Measurements from ENCODE around the gene NUAK1. TPM values are rescaled to one million over a fixed set of nuclear protein-coding genes. Genes with fewer than 3 reads are reported as not detected.

Gene NUAK1
- total RNA-seq, 2 donors from 2014 or later, result 14.0 to 16.8 TPM

GRCh38 chr12:106044773-106045172, 94.0 kb downstream of the NUAK1 start:
- Mint-ChIP-seq H3K9me3 (no peaks in the 10 kb centered on the region), H3K4me3 (no peak overlapping the region), H3K27ac (no peak overlapping the region), H3K4me1 (peaks cover 12% of the 10 kb centered on the region), H3K27me3 (ENCODE audit: insufficient read depth) (peaks cover 24% of the 10 kb centered on the region), H3K36me3 (ENCODE audit: low read depth) (no peaks in the 10 kb centered on the region)
- Histone ChIP-seq H3K9ac (ENCODE audit: extremely low read depth, low read length, poor library complexity, severe bottlenecking) (no peak overlapping the region), H3K4me3 (ENCODE audit: low read length) (no peak overlapping the region), H3K36me3 (ENCODE audit: control insufficient read depth, insufficient read depth, low read length) (no peaks in the 10 kb centered on the region), H3K4me1 (ENCODE audit: control insufficient read depth, insufficient read depth, low read length) (peaks cover 4% of the 10 kb centered on the region), H3K27ac (ENCODE audit: low read depth, low read length) (no peak overlapping the region), H3K27me3 (ENCODE audit: control insufficient read depth, insufficient read depth, low read length, poor library complexity, severe bottlenecking) (peaks cover 31% of the 10 kb centered on the region), H3K9me3 (ENCODE audit: control insufficient read depth, low read length) (no peaks in the 10 kb centered on the region)
- DNase-seq, result no peak
- 71 to 75% methylated on average over 1 to 2 of the region's 2 CpGs for WGBS, 2 experiments (ENCODE audit: insufficient coverage in 1 of 2, insufficient read length in 1 of 2)
- TF ChIP-seq CTCF (conservative IDR thresholded peaks at IDR 0.05), result no peak

- WGBS, 2 experiments (ENCODE audit: insufficient coverage in 1 of 2, insufficient read length in 1 of 2), result 98 to 100% methylated on average over 2 to 4 of the region's 4 CpGs
- no peaks in the 10 kb centered on the region for H3K9me3 ChIP-seq (ENCODE audit: control insufficient read depth, low read length)
- H3K36me3 ChIP-seq (ENCODE audit: control insufficient read depth, insufficient read depth, low read length), result no peaks in the 10 kb centered on the region
- no peaks in the 10 kb centered on the region for H3K4me1 ChIP-seq (ENCODE audit: control insufficient read depth, insufficient read depth, low read length)
- H3K27me3 ChIP-seq (ENCODE audit: control insufficient read depth, insufficient read depth, low read length, poor library complexity, severe bottlenecking), result peaks cover 16% of the 10 kb centered on the region
- H3K27ac ChIP-seq (ENCODE audit: low read depth, low read length), result no peak overlapping the region
- TF ChIP-seq CTCF (conservative IDR thresholded peaks at IDR 0.05), result no peak
- no peak overlapping the region for H3K9ac ChIP-seq (ENCODE audit: extremely low read depth, low read length, poor library complexity, severe bottlenecking)
- no peak overlapping the region for H3K4me3 Mint-ChIP-seq
- DNase-seq, result no peak
- H3K36me3 Mint-ChIP-seq (ENCODE audit: low read depth), result no peaks in the 10 kb centered on the region
- peaks cover 3% of the 10 kb centered on the region for H3K4me1 Mint-ChIP-seq
- H3K4me3 ChIP-seq (ENCODE audit: low read length), result no peak overlapping the region
- H3K27me3 Mint-ChIP-seq (ENCODE audit: insufficient read depth), result peaks cover 10% of the 10 kb centered on the region
- no peak overlapping the region for H3K27ac Mint-ChIP-seq
- H3K9me3 Mint-ChIP-seq, result no peaks in the 10 kb centered on the region
Observed at GRCh38 chr12:106042037-106042436, 96.7 kb downstream of the NUAK1 start.

GRCh38 chr12:106040521-106040920, 98.2 kb downstream of the NUAK1 start:
- no peak for DNase-seq
- 96 to 100% methylated on average over 5 to 7 of the region's 7 CpGs for WGBS, 2 experiments (ENCODE audit: insufficient coverage in 1 of 2, insufficient read length in 1 of 2)
- Mint-ChIP-seq H3K4me1 (peaks cover 7% of the 10 kb centered on the region), H3K27ac (no peak overlapping the region), H3K27me3 (ENCODE audit: insufficient read depth) (peaks cover 2% of the 10 kb centered on the region), H3K36me3 (ENCODE audit: low read depth) (no peaks in the 10 kb centered on the region), H3K9me3 (peaks cover 5% of the 10 kb centered on the region), H3K4me3 (no peak overlapping the region)
- Histone ChIP-seq H3K9ac (ENCODE audit: extremely low read depth, low read length, poor library complexity, severe bottlenecking) (no peak overlapping the region), H3K4me3 (ENCODE audit: low read length) (no peak overlapping the region), H3K27me3 (ENCODE audit: control insufficient read depth, insufficient read depth, low read length, poor library complexity, severe bottlenecking) (peaks cover 3% of the 10 kb centered on the region), H3K27ac (ENCODE audit: low read depth, low read length) (no peak overlapping the region), H3K4me1 (ENCODE audit: control insufficient read depth, insufficient read depth, low read length) (no peaks in the 10 kb centered on the region), H3K9me3 (ENCODE audit: control insufficient read depth, low read length) (no peaks in the 10 kb centered on the region), H3K36me3 (ENCODE audit: control insufficient read depth, insufficient read depth, low read length) (no peaks in the 10 kb centered on the region)
- no peak for TF ChIP-seq CTCF (conservative IDR thresholded peaks at IDR 0.05)

Data from endodermal cell (in vitro differentiated cells).